Urinary bladder (tissue), 4 donors: Measurements from ENCODE around the gene PPP1R3G. TPM values are rescaled to one million over a fixed set of nuclear protein-coding genes. Genes with fewer than 3 reads are reported as not detected.

Experiments
- DNase-seq: peaks from one replicate; pipeline ENCODE4 v3.0.0-alpha.2; 2015; ENCODE audit errors: extremely low spot score
- H3K27ac ChIP-seq: one replicate; pipeline ENCODE4 v1.5.1; 2013; ENCODE audit warnings: low read depth, mild to moderate bottlenecking, moderate library complexity
- H3K36me3 ChIP-seq: one replicate; pipeline ENCODE4 v1.6.1; 2013; ENCODE audit warnings: mild to moderate bottlenecking, moderate library complexity; ENCODE audit not compliant: insufficient read depth
- H3K4me1 ChIP-seq: one replicate; pipeline ENCODE4 v1.6.1; 2013; ENCODE audit warnings: mild to moderate bottlenecking, moderate library complexity; ENCODE audit not compliant: insufficient read depth
- H3K4me3 ChIP-seq: one replicate; pipeline ENCODE4 v1.5.1; 2013; ENCODE audit warnings: low read depth, low read length
- WGBS: extraction: QIAGEN DNeasy Blood & Tissue Kit; methylation state at CpG from one replicate; pipeline ENCODE4 v1.1.7; 2013; 5-methylcytosine and 5-hydroxymethylcytosine counted together
- polyA plus RNA-seq: library from polyadenylated mRNA; stranded (reverse); fragments of 200-250 nt; gene quantifications from one replicate; pipeline ENCODE4 v1.2.3, GENCODE V29; 2013
- total RNA-seq: library from RNA; depleted of rRNA; stranded (reverse); fragments of >200 nt; gene quantifications from one replicate; pipeline ENCODE4 v1.2.3, GENCODE V29; 2014
- donor health status: healthy with polysubstance abuse.
- donor health status: healthy.

PPP1R3G gene
- total and polyA plus RNA-seq, 2 donors: 4.7 to 5.1 TPM

- no peak overlapping the region for H3K27ac ChIP-seq
- no peaks in the 10 kb centered on the region for H3K36me3 ChIP-seq
- H3K4me1 ChIP-seq: no peaks in the 10 kb centered on the region
- H3K4me3 ChIP-seq: no peak overlapping the region
- 94% methylated on average over 3 of the region's 3 CpGs for WGBS
- no peak for DNase-seq
These were observed 4.0 kb upstream of the PPP1R3G start for GRCh38 chr6:5081182-5081581.

- no peak overlapping the region for H3K4me3 ChIP-seq
- H3K4me1 ChIP-seq: no peaks in the 10 kb centered on the region
- H3K36me3 ChIP-seq: no peaks in the 10 kb centered on the region
- DNase-seq: no peak
- H3K27ac ChIP-seq: no peak overlapping the region
- whole genome bisulfite sequencing: 79% methylated on average over 4 of the region's 4 CpGs
These were observed 3.2 kb upstream of the PPP1R3G start for GRCh38 chr6:5081955-5082354.

DNA sequence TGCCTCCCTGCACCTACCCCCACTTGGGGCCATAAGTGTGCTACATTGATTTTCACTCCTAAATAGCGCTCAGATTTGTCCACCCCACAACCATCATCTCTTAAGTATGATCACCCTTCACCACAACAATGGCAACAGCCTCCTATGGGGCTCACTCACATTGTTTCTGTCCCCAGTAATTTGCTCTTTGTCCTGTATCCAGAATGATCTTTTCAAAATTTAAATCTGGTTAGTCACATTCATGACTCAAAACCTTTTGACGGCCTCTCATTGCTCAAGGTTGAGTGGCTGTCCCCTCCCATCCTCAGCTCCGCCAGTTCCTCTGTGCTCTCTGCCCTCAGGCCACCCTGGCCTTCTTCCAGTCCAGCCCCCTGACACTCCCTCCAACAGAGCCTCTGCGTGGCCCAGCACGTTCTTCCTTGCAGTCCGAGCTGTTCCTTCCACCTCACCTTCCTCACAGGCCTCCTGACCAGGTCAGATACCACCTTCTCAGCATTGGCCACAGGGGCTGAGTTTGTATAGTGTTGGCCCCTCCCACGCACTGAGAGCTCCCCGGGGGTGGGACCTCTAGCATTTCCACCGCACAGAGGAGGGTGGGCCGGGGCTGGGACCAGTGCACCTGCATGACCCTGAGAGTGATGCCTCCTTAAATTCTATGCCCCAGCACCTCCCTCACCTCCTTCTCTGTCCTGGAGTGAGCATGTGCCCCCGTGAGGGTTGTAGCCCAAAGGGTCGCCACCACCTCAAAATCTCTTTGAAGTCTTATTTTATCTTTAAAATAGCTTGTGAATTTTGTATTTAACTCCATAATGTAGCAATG, 2.4 kb upstream of the PPP1R3G start:
- Histone ChIP-seq H3K27ac (no peak overlapping the region), H3K4me1 (no peaks in the 10 kb centered on the region), H3K4me3 (no peak overlapping the region), H3K36me3 (no peaks in the 10 kb centered on the region)
- DNase-seq: no peak
- WGBS: 81% methylated on average over 12 of the region's 12 CpGs

- Histone ChIP-seq H3K4me3 (no peak overlapping the region), H3K36me3 (no peaks in the 10 kb centered on the region), H3K27ac (no peak overlapping the region), H3K4me1 (no peaks in the 10 kb centered on the region)
- DNase-seq: no peak
- 49% methylated on average over 4 of the region's 4 CpGs for WGBS
These were observed 1.9 kb upstream of the PPP1R3G start for GRCh38 chr6:5083307-5083583.

DNA sequence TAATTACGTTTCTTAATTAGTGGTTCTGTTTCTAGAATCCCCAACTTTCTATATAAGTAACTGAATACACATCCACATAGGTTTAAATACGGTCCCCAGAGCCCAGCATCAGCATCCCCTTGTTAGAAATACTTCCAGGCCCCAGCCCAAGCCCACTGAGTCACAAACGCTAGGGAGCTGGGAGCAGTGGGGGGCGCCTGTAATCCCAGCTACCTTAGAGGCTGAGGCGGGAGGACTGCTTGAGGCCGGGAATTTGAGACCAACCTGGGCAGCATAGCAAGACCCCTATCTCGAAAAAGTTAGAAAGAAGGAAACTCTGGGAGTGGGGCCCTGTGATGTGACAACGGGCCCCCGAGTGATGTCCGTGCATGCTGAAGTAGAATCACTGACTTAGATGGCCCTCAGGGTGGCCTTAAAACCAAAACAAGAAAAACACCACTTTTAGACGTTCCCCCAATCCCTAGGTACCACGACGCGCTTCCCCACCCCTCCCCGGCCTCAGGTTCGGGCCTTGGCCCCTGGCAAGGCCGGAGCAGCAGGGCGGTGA, 1.3 kb upstream of the PPP1R3G start:
- DNase-seq: no peak
- WGBS: 52% methylated on average over 18 of the region's 18 CpGs
- H3K4me1 ChIP-seq: no peaks in the 10 kb centered on the region
- no peaks in the 10 kb centered on the region for H3K36me3 ChIP-seq
- peak overlapping the region; percentile 64 for H3K4me3 ChIP-seq
- H3K27ac ChIP-seq: peak overlapping the region; percentile 89

DNA sequence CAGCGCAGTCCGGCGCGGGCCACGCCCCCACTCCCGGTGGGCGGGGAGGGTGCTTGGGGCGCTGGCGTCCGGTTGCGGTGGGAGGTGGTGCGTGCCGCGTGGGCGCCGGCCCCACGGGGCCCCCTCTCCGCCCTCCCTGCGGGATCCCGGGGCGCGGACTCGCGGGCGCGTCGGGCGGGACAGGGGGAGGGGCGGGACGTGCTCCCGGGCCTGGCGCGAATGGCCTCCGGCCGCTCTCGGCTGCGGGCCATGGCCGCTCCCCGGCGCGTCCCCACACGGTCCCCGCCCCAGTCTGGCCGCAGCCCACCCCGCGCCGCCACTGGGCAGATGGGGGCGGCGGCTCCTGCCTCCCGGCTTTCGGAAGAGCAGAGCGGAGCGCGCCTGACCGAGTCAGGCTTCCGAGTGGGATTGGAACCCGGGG, 771 bp upstream of the PPP1R3G start:
- Histone ChIP-seq H3K4me3 (peak overlapping the region; percentile 64), H3K36me3 (no peaks in the 10 kb centered on the region), H3K4me1 (no peaks in the 10 kb centered on the region), H3K27ac (peak overlapping the region; percentile 89)
- DNase-seq: no peak
- WGBS: 1% methylated on average over 55 of the region's 57 CpGs

DNA sequence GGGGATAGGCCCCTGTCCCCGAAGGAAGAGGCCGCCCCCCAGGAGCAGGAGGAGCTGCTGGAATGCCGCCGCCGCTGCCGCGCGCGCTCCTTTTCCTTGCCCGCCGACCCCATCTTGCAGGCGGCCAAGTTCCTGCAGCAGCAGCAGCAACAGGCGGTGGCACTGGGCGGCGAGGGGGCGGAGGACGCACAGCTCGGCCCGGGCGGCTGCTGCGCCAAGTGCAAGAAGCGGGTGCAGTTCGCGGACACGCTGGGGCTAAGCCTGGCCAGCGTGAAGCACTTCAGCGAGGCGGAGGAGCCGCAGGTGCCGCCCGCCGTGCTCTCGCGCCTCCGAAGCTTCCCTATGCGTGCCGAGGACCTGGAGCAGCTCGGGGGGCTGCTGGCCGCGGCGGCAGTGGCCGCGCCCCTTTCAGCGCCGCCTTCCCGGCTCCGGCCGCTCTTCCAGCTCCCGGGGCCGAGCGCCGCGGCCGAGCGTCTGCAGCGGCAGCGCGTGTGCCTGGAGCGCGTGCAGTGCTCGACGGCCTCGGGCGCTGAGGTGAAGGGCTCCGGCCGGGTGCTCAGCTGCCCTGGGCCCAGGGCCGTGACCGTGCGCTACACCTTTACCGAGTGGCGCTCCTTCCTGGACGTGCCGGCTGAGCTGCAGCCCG, 630 bp downstream of the PPP1R3G start:
- H3K4me1 ChIP-seq: no peaks in the 10 kb centered on the region
- no peaks in the 10 kb centered on the region for H3K36me3 ChIP-seq
- peak overlapping the region; percentile 89 for H3K27ac ChIP-seq
- under 1% methylated on average over 74 of the region's 74 CpGs for WGBS
- peak overlapping the region; percentile 64 for H3K4me3 ChIP-seq
- DNase-seq: no peak

DNA sequence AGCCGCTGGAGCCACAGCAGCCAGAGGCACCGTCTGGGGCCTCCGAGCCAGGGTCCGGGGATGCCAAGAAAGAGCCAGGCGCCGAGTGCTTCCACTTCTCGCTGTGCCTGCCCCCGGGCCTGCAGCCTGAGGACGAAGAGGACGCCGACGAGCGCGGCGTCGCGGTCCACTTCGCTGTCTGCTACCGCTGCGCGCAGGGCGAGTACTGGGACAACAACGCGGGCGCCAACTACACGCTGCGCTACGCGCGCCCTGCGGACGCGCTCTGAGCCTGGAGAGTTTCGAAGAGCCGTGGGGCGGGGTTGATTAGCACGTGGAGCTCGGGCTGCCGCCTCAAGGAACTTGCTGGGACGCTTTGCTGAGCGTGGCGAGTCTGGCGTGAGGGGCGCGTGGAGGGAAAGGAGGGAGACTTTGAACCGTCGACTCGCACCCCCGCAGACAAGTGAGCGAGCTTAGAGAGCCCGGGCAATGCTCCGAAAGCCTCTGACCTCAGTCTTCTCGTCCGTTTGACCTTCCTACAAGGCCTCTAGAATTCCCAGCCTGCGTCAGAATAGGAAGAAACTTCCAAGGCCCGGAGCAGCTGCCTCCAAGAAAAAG, 1.3 kb downstream of the PPP1R3G start:
- Histone ChIP-seq H3K27ac (no peak overlapping the region), H3K4me1 (no peaks in the 10 kb centered on the region), H3K36me3 (no peaks in the 10 kb centered on the region), H3K4me3 (peak overlapping the region; percentile 64)
- DNase-seq: no peak
- WGBS: 30% methylated on average over 56 of the region's 56 CpGs

DNA sequence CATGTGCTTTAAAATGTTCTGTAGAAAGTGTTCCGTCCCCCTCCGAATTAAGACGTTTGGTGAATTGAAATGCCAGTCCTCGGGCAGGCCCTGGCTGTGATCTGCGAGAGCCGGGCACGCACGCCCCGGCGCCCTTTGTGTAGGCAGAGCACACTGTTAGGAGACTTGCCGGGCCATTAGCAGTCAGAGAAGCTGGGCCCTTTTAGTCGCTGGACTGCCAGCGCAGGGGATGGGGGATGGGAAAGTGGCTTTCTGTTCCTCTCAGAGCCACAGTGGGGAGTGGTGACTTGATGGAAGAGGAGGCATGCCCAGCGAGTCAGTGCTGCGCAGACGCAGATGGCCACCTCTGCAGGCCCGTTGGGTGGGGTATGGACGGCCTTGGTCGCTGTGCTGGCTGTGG, 2.2 kb downstream of the PPP1R3G start:
- no peak overlapping the region for H3K27ac ChIP-seq
- no peaks in the 10 kb centered on the region for H3K4me1 ChIP-seq
- 86% methylated on average over 19 of the region's 19 CpGs for WGBS
- no peak overlapping the region for H3K4me3 ChIP-seq
- H3K36me3 ChIP-seq: no peaks in the 10 kb centered on the region
- DNase-seq: no peak

DNA sequence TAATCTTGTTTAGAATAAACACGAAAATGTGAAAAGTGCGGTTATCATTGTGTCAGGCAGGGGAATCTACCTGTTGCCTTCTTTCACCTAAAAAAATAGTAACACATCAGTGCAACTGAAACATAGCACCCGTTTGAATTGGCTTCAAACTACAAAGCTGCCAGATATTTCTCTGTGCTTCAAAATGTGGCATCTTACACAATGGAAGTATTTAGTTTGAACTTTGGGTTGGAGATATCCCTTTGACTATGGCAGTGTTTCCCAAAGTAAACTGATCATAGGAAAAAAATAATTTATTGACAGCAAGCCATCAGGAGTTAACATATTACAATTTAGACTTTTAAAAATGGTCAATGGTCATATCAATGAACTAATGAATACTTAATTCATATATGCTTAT, 3.6 kb downstream of the PPP1R3G start:
- DNase-seq: no peak
- H3K4me1 ChIP-seq: no peaks in the 10 kb centered on the region
- H3K4me3 ChIP-seq: no peak overlapping the region

GRCh38 chr6:5089481-5090438, 4.6 kb downstream of the PPP1R3G start:
- no peak overlapping the region for H3K4me3 ChIP-seq
- no peaks in the 10 kb centered on the region for H3K36me3 ChIP-seq
- no peaks in the 10 kb centered on the region for H3K4me1 ChIP-seq
- DNase-seq: no peak
- 77% methylated on average over 5 of the region's 5 CpGs for WGBS
- no peak overlapping the region for H3K27ac ChIP-seq

More for the DNA sequence above, 3.6 kb downstream of the PPP1R3G start:
- 81% methylated on average over 3 of the region's 3 CpGs for WGBS
- no peak overlapping the region for H3K27ac ChIP-seq
- no peaks in the 10 kb centered on the region for H3K36me3 ChIP-seq

GRCh38 chr6:5090603-5091002, 5.5 kb downstream of the PPP1R3G start:
- WGBS: 87% methylated on average over 7 of the region's 7 CpGs
- no peak overlapping the region for H3K27ac ChIP-seq
- no peak for DNase-seq

More at GRCh38 chr6:5090603-5091002, 5.5 kb downstream of the PPP1R3G start:
- no peak overlapping the region for H3K4me3 ChIP-seq
- no peaks in the 10 kb centered on the region for H3K36me3 ChIP-seq
- H3K4me1 ChIP-seq: no peaks in the 10 kb centered on the region
